ENCODE data around the gene SERPING1.

DNA sequence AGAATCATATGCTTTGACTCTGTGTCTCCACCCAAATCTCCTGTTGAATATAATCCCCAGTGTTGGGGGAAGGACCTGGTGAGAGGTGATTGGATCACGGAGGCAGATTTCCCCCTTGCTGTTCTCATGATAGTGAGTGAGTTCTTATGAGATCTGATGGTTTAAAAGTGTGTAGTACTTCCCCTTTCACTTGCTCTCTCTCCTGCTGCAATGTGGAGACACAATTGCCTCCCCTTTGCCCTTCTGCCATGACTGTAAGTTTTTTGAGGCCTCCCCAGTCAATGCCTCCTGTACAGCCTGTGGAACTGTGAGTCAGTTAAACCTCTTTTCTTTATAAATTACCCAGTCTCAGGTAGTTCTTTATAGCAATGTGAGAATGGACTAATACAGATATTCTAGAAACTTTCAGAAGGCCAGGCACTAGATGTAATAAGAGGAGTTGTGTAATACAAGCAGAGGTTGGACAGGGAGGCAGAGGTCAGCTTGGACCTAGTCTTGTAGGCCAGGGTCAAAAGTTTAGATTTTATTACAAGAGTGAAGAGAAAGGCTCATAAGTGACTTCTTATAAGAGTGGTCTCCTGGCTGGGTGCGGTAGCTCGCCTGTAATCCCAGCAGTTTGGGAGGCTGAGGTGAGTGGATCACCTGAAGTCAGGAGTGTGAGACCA is 9.3 kb upstream of the SERPING1 start:
- no peak for TF ChIP-seq CTCF (IDR thresholded peaks at IDR 0.05)
- no peak for TF ChIP-seq POLR2A (IDR thresholded peaks at IDR 0.05)
